Progenitor cell of endocrine pancreas (in vitro differentiated cells): ENCODE data around the gene DGKH. TPM values are rescaled to one million over a fixed set of nuclear protein-coding genes. Genes with fewer than 3 reads are reported as not detected.

Experiments used
- DNase-seq: peaks from one replicate; pipeline ENCODE4 v3.0.0; 2021; ENCODE audit warnings: low spot score; ENCODE audit not compliant: unreplicated experiment
- H3K27ac Mint-ChIP-seq: 2 replicates; pipeline ENCODE4 v1.8.0; 2021; ENCODE audit warnings: mild to moderate bottlenecking, moderate library complexity, mixed read lengths
- H3K27me3 Mint-ChIP-seq: 2 replicates; pipeline ENCODE4 v1.8.0; 2021; ENCODE audit warnings: mixed read lengths
- H3K36me3 Mint-ChIP-seq: 2 replicates; pipeline ENCODE4 v1.8.0; 2022; ENCODE audit warnings: mixed read lengths; ENCODE audit not compliant: insufficient read depth
- H3K4me1 Mint-ChIP-seq: 2 replicates; pipeline ENCODE4 v1.8.0; 2021; ENCODE audit warnings: low read depth, mixed read lengths
- H3K4me3 Mint-ChIP-seq: 2 replicates; pipeline ENCODE4 v1.8.0; 2021; ENCODE audit warnings: low read depth, mild to moderate bottlenecking, moderate library complexity, mixed read lengths
- H3K9me3 Mint-ChIP-seq: 2 replicates; pipeline ENCODE4 v1.8.0; 2021; ENCODE audit warnings: low read depth, mixed read lengths
- total RNA-seq: library from RNA; stranded (reverse); gene quantifications from 2 replicates; pipeline ENCODE4 v1.2.1, GENCODE V29; 2021
- TF ChIP-seq, protein P1 (sequence below): fragments of 200-600 bp; sonication (generic); IDR thresholded peaks from one replicate; pipeline ENCODE4 v1.5.0; 2021; ENCODE audit warnings: antibody characterized with exemption, mild to moderate bottlenecking; ENCODE audit not compliant: unreplicated experiment

DGKH gene
- total RNA-seq, 1 donor from 2014 or later, result 5.3 TPM

DNA sequence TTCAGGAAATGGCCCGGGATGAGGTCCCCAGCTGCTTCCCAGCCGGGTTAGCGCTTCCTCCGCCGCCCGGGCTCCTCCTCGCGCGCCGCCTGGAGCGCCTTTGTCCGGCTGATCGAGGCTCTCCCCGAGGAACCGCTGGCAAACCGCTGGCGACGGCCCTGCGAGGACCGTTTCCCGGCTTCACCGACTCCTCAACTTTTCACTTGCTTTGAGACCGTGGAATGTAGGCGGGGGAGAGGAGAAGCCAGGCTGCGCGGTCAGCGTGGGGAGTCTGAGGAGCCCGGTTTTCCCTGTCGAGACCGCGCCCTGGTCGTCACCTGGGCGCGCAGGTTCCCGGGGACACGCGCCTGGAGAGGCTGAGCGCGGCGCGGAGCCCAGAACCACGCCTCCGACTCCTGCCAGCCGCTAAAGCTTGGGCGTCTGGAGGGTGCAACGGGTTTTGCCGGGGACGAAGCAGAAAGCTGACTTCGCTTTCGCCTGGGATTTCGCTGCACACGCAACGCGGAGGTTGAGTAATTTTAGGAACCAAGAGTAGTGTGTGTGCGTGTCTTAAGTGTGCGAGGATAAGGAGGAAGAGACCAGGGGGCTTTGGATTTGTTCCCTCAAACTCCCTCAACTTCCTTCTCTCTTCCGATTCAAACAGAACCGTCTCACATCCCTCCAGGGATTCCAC, 7.3 kb upstream of the DGKH start:
- peak; percentile 30 for DNase-seq
- H3K27me3 Mint-ChIP-seq, result peaks cover 66% of the 10 kb centered on the region
- H3K4me1 Mint-ChIP-seq, result peaks cover 10% of the 10 kb centered on the region
- H3K36me3 Mint-ChIP-seq, result no peaks in the 10 kb centered on the region
- TF ChIP-seq, protein P1, sequence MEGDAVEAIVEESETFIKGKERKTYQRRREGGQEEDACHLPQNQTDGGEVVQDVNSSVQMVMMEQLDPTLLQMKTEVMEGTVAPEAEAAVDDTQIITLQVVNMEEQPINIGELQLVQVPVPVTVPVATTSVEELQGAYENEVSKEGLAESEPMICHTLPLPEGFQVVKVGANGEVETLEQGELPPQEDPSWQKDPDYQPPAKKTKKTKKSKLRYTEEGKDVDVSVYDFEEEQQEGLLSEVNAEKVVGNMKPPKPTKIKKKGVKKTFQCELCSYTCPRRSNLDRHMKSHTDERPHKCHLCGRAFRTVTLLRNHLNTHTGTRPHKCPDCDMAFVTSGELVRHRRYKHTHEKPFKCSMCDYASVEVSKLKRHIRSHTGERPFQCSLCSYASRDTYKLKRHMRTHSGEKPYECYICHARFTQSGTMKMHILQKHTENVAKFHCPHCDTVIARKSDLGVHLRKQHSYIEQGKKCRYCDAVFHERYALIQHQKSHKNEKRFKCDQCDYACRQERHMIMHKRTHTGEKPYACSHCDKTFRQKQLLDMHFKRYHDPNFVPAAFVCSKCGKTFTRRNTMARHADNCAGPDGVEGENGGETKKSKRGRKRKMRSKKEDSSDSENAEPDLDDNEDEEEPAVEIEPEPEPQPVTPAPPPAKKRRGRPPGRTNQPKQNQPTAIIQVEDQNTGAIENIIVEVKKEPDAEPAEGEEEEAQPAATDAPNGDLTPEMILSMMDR, result no peak
- peak overlapping the region; percentile 91 for H3K27ac Mint-ChIP-seq
- H3K4me3 Mint-ChIP-seq, result peak overlapping the region; percentile 85
- peaks cover under 1% of the 10 kb centered on the region for H3K9me3 Mint-ChIP-seq

DNA sequence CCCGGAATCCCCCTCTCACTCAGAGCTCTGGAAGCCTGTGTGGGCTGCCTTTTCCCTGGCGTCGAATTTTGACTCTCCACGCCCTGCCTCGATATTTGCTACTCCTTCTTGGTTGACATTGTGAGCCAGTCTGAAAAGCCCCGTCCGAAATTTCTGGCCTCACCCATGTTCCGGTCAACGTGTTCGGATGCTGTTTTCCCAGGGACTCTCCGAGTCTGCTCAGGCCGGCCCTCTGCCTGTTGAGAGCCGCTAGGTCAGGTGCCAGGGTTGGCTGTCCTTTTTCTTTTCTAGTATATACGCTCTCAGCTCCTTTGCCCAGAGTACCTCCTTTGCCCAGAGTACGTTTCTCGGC, 6.8 kb upstream of the DGKH start:
- H3K27me3 Mint-ChIP-seq, result peaks cover 66% of the 10 kb centered on the region

DNA sequence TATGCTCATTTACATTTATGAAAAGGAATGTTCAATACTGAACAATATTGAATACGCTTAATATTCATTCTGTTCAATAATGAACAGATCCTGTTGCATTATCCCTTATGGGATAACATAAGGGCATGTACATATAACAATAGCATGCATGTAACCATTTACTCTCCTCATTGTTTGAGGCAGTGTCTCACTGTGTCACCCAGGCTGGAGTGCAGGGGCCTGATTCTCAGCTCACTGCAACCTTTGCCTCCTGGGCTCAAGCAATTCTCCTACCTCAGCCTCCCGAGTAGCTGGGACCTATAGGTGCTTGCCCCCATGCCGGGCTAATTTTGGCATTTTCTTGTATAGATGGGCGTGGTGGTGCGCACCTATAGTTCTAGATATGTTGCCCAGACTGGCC, 4.8 kb upstream of the DGKH start:
- Mint-ChIP-seq H3K4me3 (no peak overlapping the region), H3K27ac (no peak overlapping the region), H3K27me3 (peaks cover 61% of the 10 kb centered on the region), H3K36me3 (no peaks in the 10 kb centered on the region), H3K4me1 (peaks cover 14% of the 10 kb centered on the region), H3K9me3 (no peaks in the 10 kb centered on the region)
- TF ChIP-seq, protein P1, result no peak
- DNase-seq, result no peak

More for the DNA sequence above, 6.8 kb upstream of the DGKH start:
- H3K4me1 Mint-ChIP-seq, result peaks cover 10% of the 10 kb centered on the region
- H3K4me3 Mint-ChIP-seq, result peak overlapping the region; percentile 85
- H3K9me3 Mint-ChIP-seq, result no peaks in the 10 kb centered on the region
- H3K27ac Mint-ChIP-seq, result peak overlapping the region; percentile 91
- TF ChIP-seq, protein P1, result peak; percentile 51
- no peaks in the 10 kb centered on the region for H3K36me3 Mint-ChIP-seq
- DNase-seq, result peak; percentile 37

DNA sequence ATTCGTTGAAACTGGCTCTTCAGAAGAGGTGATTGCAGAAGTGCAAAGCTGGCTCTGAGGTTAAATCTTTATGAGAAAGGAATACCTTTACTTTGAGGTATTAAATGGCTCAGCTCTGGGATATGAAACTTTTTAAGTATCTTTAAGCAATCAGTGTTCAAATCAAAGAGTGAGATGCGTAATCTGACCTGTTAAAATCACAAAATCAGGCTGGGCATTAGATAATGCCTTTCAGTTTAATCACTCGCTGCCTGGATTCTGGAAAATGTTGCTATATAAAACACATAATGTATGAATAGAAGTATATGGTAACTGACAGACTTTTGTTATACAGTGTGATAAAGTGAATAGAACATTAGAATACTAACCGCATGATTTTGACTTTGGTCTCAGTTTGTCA, 2.0 kb upstream of the DGKH start:
- Mint-ChIP-seq H3K27ac (no peak overlapping the region), H3K4me3 (no peak overlapping the region), H3K27me3 (peaks cover 62% of the 10 kb centered on the region), H3K36me3 (no peaks in the 10 kb centered on the region), H3K9me3 (no peaks in the 10 kb centered on the region), H3K4me1 (peaks cover 8% of the 10 kb centered on the region)
- DNase-seq, result no peak
- TF ChIP-seq, protein P1, result no peak

DNA sequence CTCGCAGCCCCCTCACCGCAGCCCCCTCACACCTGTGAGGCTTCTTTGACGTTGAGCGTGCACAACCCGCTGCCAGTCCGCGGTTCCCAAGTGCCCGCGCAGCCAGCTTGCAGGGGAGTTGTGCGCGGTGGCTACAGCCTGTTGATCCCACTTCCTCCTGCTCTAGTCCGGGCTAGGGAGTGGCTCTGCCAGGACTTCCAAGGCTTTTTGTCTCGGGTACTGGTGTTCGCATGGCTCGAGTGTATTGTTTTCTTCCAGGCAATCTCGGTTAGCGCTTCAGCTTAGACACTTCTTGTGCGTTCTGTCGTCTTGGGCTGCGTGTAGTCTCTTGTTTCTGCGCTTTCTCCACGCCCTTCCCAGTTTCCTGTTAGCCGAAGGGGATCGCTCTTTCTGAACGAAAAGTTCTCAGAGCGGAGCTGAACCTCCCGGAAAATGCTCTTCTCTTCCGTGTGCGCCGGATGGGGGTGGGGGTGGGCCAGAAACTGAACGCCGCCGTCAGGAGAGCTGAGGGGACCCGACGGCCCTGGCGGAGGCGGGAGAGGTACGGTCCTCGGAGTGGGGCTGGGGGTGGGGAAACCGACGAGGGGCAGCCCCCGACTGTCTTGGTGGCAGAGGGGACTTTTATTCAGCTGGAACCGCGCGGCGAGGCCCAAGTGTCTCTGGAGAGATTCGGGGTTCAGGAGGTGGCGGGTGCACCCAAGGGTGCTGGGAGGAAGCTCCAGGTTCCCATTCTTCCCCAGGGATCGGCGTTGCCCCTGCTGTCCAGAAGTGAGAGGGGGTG, 697 bp upstream of the DGKH start:
- H3K27me3 Mint-ChIP-seq, result peaks cover 51% of the 10 kb centered on the region
- peak overlapping the region; percentile 29 for H3K27ac Mint-ChIP-seq
- peak; percentile 15 for DNase-seq
- no peaks in the 10 kb centered on the region for H3K9me3 Mint-ChIP-seq
- H3K4me3 Mint-ChIP-seq, result peak overlapping the region; percentile 73
- peaks cover 4% of the 10 kb centered on the region for H3K4me1 Mint-ChIP-seq
- no peaks in the 10 kb centered on the region for H3K36me3 Mint-ChIP-seq
- TF ChIP-seq, protein P1, result no peak
